HG02885 (cell line): ENCODE measurements around the gene TIA1.
"Not testable (repeated sequence)": the region's sequence is repeated elsewhere in the genome, so short reads cannot be mapped to it uniquely, and the experiment has no call there.

Source experiments
- ATAC-seq: cut with Tn5 transposase; IDR thresholded peaks from one replicate; pipeline ENCODE4 v1.9.1; 2021; ENCODE audit warnings: mild to moderate bottlenecking; ENCODE audit not compliant: unreplicated experiment, poor library complexity

TIA1 gene

GRCh38 chr2:70248181-70248847 lies at the start of gene TIA1:
TIA1 (minus strand) TSS chr2:70248628; CDS start chr2:70248430, 198 bp downstream.
- peak; percentile 97 for ATAC-seq

- ATAC-seq = not testable (repeated sequence)
Observed at GRCh38 chr2:70297828-70298227, 49.4 kb upstream of the TIA1 start.

GRCh38 chr2:70283500-70284191 lies 35.2 kb upstream of the TIA1 start:
- ATAC-seq = no peak

GRCh38 chr2:70282439-70282838 lies 34.0 kb upstream of the TIA1 start:
- no peak for ATAC-seq

GRCh38 chr2:70280242-70280798 lies 31.9 kb upstream of the TIA1 start:
- ATAC-seq = no peak

- ATAC-seq = no peak
Observed at GRCh38 chr2:70270323-70270722, 21.9 kb upstream of the TIA1 start.

GRCh38 chr2:70269422-70270302 lies 21.2 kb upstream of the TIA1 start:
- not testable (repeated sequence) for ATAC-seq

- not testable (repeated sequence) for ATAC-seq
Observed at GRCh38 chr2:70266925-70267324, 18.5 kb upstream of the TIA1 start.

GRCh38 chr2:70261501-70261900 lies 13.1 kb upstream of the TIA1 start:
- ATAC-seq = no peak

- peak; percentile 9 for ATAC-seq
Observed at GRCh38 chr2:70258532-70258875, 10.1 kb upstream of the TIA1 start.

- ATAC-seq = no peak
Observed at GRCh38 chr2:70255637-70256314, 7.3 kb upstream of the TIA1 start.

GRCh38 chr2:70250434-70250833 lies 2.0 kb upstream of the TIA1 start:
- ATAC-seq = no peak

GRCh38 chr2:70247364-70248180 lies 856 bp downstream of the TIA1 start:
- ATAC-seq = no peak

- ATAC-seq = no peak
Observed at GRCh38 chr2:70243806-70244584, 4.4 kb downstream of the TIA1 start.

GRCh38 chr2:70242552-70242951 lies 5.9 kb downstream of the TIA1 start:
- no peak for ATAC-seq

- ATAC-seq = no peak
Observed at GRCh38 chr2:70241340-70241739, 7.1 kb downstream of the TIA1 start.

GRCh38 chr2:70240599-70240998 lies 7.8 kb downstream of the TIA1 start:
- ATAC-seq = no peak

- ATAC-seq = no peak
Observed at GRCh38 chr2:70233926-70234325, 14.5 kb downstream of the TIA1 start.

GRCh38 chr2:70226781-70227180 lies 21.6 kb downstream of the TIA1 start:
- ATAC-seq = no peak
